Hair follicular keratinocyte (primary cell): ENCODE data around the gene AMTN. TPM values are rescaled to one million over a fixed set of nuclear protein-coding genes. Genes with fewer than 3 reads are reported as not detected.

Source experiments
- total RNA-seq: library from RNA; depleted of rRNA; stranded (reverse); fragments of >200 nt; gene quantifications from 2 replicates; pipeline ENCODE4 v1.2.3, GENCODE V29; 2015

AMTN gene
- total RNA-seq: 0.15 and 0.23 TPM in 2 replicates

DNA sequence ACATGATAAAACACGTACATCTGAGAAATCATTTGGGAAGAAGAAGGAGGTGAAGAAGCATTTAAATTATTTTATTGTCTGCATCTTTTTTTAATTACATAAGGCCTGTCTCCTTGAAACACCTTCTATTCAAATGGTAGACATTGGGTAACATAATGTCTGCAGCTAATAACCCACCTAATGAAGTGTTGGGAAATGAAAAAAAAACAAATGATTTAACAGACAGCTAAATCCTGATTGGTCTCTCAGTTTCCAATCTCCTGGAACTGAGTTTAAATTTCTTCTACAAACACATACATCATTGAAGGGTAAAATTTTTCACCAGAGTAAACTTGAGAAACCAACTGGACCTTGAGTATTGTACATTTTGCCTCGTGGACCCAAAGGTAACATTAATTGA lies at the start of gene AMTN:
Gene AMTN (plus strand): TSS at position 301 of the 400 bp plus-strand sequence. CDS start 209 bp downstream, outside the sequence.

DNA sequence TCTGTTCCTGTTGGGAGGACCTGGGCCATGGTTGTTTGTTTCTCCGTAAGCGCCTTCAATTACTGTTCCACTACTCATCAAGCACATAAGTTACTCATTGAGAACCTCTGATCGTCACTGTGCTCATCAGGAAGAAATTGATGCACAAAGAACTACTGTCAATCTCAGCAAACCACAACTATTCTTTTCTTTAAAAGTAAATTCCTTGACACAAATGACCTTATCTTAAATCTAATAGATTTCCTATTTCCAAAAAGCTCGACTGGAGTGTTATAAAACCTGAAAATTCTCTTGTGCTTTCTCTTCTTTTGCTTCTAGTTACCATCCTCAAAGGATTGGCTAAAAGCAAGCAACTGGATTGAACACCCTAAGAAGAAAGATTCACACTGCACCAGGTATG lies 46.5 kb upstream of the AMTN start, which contains the start of gene MUC7:
Gene MUC7 (plus strand): TSS at position 301 of the 400 bp plus-strand sequence. CDS start 1,825 bp downstream, outside the sequence.

Other genes starting within 250 kb of the AMTN start
- not detected in 2 replicates for gene CABS1, start 183.6 kb upstream of the AMTN start, total RNA-seq
- gene SMR3A, start 157.8 kb upstream of the AMTN start, total RNA-seq: not detected in 2 replicates
- gene SMR3B, start 135.4 kb upstream of the AMTN start, total RNA-seq: not detected in 2 replicates
- not detected in 2 replicates for gene OPRPN, start 120.6 kb upstream of the AMTN start, total RNA-seq
- not detected in 2 replicates for gene MUC7, start 46.4 kb upstream of the AMTN start, total RNA-seq
- gene AMBN, start 73.7 kb downstream of the AMTN start, total RNA-seq: not detected in 2 replicates
- not detected in 2 replicates for gene ENAM, start 110.2 kb downstream of the AMTN start, total RNA-seq
- gene JCHAIN, start 147.9 kb downstream of the AMTN start, total RNA-seq: not detected in 2 replicates
- 12.6 and 26.6 TPM in 2 replicates for gene UTP3, start 170.0 kb downstream of the AMTN start, total RNA-seq
- gene RUFY3, start 203.4 kb downstream of the AMTN start, total RNA-seq: 15.6 and 20.9 TPM in 2 replicates